ENCODE results near the gene RNGTT. TPM values are rescaled to one million over a fixed set of nuclear protein-coding genes. Genes with fewer than 3 reads are reported as not detected.
"Not testable (repeated sequence)": the region's sequence is repeated elsewhere in the genome, so short reads cannot be mapped to it uniquely, and the experiment has no call there.

Gene RNGTT
- total RNA-seq, 3 donors from 2014 or later = 8.4 to 11.6 (median 9.4) TPM

DNA sequence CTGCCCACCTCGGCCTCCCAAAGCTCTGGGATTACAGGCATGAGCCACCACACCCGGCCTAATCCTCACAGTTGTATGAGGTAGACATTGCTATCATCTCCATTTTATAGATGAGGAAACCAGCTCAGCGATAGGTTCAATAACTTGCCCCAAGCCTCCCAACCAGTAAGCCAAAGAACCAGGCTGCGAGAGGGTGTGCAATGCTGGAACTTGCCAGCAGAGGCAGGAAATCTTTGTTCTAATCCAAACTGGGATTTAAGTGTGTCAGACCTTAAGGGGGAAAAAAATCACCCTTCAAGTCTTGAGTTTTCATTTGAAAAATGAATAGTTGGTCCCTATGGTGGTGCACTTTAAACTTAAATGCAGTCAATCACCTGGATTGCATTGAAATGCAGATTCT lies 20.1 kb upstream of the RNGTT start:
- H3K9me3 ChIP-seq = no peaks in the 10 kb centered on the region
- no peak overlapping the region for H3K4me3 ChIP-seq
- H3K36me3 ChIP-seq (ENCODE audit: low read depth) = no peaks in the 10 kb centered on the region
- intact Hi-C loops (cut with DNase I, micrococcal nuclease) = loop anchor here (5.0 to 10.0 kb wide), 3 partner anchors 131 to 261 kb away; partner anchors contain the start of gene SRSF12 (in 1 of the 2)
- ATAC-seq (peak; percentile 85), DNase-seq (peak in 2 of 3 donors; percentile 27 to 61)
- TF ChIP-seq, protein P1, sequence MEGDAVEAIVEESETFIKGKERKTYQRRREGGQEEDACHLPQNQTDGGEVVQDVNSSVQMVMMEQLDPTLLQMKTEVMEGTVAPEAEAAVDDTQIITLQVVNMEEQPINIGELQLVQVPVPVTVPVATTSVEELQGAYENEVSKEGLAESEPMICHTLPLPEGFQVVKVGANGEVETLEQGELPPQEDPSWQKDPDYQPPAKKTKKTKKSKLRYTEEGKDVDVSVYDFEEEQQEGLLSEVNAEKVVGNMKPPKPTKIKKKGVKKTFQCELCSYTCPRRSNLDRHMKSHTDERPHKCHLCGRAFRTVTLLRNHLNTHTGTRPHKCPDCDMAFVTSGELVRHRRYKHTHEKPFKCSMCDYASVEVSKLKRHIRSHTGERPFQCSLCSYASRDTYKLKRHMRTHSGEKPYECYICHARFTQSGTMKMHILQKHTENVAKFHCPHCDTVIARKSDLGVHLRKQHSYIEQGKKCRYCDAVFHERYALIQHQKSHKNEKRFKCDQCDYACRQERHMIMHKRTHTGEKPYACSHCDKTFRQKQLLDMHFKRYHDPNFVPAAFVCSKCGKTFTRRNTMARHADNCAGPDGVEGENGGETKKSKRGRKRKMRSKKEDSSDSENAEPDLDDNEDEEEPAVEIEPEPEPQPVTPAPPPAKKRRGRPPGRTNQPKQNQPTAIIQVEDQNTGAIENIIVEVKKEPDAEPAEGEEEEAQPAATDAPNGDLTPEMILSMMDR (IDR thresholded peaks at IDR 0.05) = peak; percentile 31
- no peaks in the 10 kb centered on the region for H3K4me1 ChIP-seq (ENCODE audit: low read depth)

- not testable (repeated sequence) for H3K4me1 ChIP-seq (ENCODE audit: low read depth); DNase-seq; H3K9me3 ChIP-seq; H3K36me3 ChIP-seq (ENCODE audit: low read depth); H3K4me3 ChIP-seq
- intact Hi-C loops (cut with DNase I, micrococcal nuclease) = loop anchor here (5.0 to 10.0 kb wide), 3 partner anchors 132 to 262 kb away; partner anchors contain the start of gene SRSF12 (in 1 of the 2)
- ATAC-seq = peak; percentile 9
Observed at GRCh38 chr6:88983129-88983528, 19.7 kb upstream of the RNGTT start.

- intact Hi-C loops (cut with DNase I, micrococcal nuclease) = loop anchor here (5.0 to 10.0 kb wide), 3 partner anchors 132 to 262 kb away; partner anchors contain the start of gene SRSF12 (in 1 of the 2)
- TF ChIP-seq, protein P1 (IDR thresholded peaks at IDR 0.05) = peak; percentile 29
- DNase-seq = peak in 1 of 3 donors; percentile 33
Observed at GRCh38 chr6:88982720-88983119, 19.3 kb upstream of the RNGTT start.

DNA sequence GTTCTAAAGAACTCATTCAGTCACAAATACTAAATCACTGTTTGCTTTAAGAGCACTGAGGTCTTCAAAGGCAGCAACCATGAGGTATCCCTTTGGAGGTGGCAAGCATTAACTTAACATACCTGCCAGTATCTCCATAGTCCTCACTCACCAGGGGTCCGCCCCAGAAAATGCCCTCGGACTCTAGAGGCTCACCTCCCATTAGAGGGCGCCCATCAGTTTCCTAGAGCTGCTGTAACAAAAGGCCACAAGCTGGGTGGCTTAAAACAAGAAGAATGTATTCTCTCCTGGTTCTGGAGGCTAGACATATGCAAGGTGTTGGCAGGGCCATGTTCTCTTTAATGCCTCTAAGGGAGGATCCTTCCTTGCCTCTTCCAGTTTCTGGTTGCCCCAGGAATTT lies 12.0 kb upstream of the RNGTT start:
- TF ChIP-seq, protein P1 (IDR thresholded peaks at IDR 0.05) = no peak
- H3K36me3 ChIP-seq (ENCODE audit: low read depth) = no peaks in the 10 kb centered on the region
- no peaks in the 10 kb centered on the region for H3K4me1 ChIP-seq (ENCODE audit: low read depth)
- DNase-seq = no peak
- no peak overlapping the region for H3K4me3 ChIP-seq
- no peak for ATAC-seq
- intact Hi-C loops (cut with DNase I, micrococcal nuclease) = no loop called here
- H3K9me3 ChIP-seq = no peaks in the 10 kb centered on the region

More at GRCh38 chr6:88982720-88983119, 19.3 kb upstream of the RNGTT start:
- ATAC-seq = peak; percentile 93
- no peaks in the 10 kb centered on the region for H3K9me3 ChIP-seq
- H3K36me3 ChIP-seq (ENCODE audit: low read depth) = no peaks in the 10 kb centered on the region
- no peak overlapping the region for H3K4me3 ChIP-seq
- H3K4me1 ChIP-seq (ENCODE audit: low read depth) = no peaks in the 10 kb centered on the region

GRCh38 chr6:88972504-88973423 lies 9.3 kb upstream of the RNGTT start:
- Histone ChIP-seq H3K9me3 (peaks cover 14% of the 10 kb centered on the region), H3K4me1 (ENCODE audit: low read depth) (no peaks in the 10 kb centered on the region), H3K36me3 (ENCODE audit: low read depth) (no peaks in the 10 kb centered on the region), H3K4me3 (no peak overlapping the region)
- DNase-seq (no peak), ATAC-seq (no peak)
- intact Hi-C loops (cut with DNase I, micrococcal nuclease) = no loop called here
- TF ChIP-seq, protein P1 (IDR thresholded peaks at IDR 0.05) = no peak

- intact Hi-C loops (cut with DNase I, micrococcal nuclease) = no loop called here
Observed at GRCh38 chr6:88970301-88970700, 6.9 kb upstream of the RNGTT start.

GRCh38 chr6:88969255-88969654 lies 5.8 kb upstream of the RNGTT start:
- H3K36me3 ChIP-seq (ENCODE audit: low read depth); DNase-seq; intact Hi-C loops (cut with DNase I, micrococcal nuclease); H3K4me1 ChIP-seq (ENCODE audit: low read depth); ATAC-seq; H3K4me3 ChIP-seq: not testable (repeated sequence)
- peaks cover 24% of the 10 kb centered on the region for H3K9me3 ChIP-seq

More at GRCh38 chr6:88970301-88970700, 6.9 kb upstream of the RNGTT start:
- ATAC-seq (no peak), DNase-seq (no peak)
- TF ChIP-seq, protein P1 (IDR thresholded peaks at IDR 0.05) = no peak
- H3K4me1 ChIP-seq (ENCODE audit: low read depth) = no peaks in the 10 kb centered on the region
- peaks cover 24% of the 10 kb centered on the region for H3K9me3 ChIP-seq
- no peaks in the 10 kb centered on the region for H3K36me3 ChIP-seq (ENCODE audit: low read depth)
- H3K4me3 ChIP-seq = no peak overlapping the region
